Measurements from ENCODE around the gene SRL.

SRL gene

DNA sequence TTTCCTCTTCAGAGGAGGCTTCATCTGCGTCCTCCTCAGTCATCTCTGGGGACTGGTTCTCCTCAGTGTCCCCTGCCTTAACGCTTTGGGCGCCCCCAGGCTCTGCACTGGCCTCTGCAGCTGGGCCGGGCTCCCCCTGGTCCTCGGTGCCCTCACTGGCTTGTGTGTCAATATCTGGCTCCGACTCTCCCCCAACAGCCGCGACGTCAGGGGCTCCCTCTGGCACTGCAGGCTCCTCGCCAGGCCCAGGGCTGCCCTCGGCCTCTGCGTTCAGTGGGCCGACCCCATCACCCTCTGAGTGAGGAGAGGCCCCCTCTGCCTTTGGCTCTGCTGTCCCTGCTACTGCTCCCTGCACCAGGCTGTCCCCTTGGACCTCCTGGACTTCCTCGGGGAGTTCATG lies 34.7 kb downstream of the SRL start:
- DNase-seq (ENCODE audit: insufficient read length, low spot score), result no peak
- TF ChIP-seq, protein P1, sequence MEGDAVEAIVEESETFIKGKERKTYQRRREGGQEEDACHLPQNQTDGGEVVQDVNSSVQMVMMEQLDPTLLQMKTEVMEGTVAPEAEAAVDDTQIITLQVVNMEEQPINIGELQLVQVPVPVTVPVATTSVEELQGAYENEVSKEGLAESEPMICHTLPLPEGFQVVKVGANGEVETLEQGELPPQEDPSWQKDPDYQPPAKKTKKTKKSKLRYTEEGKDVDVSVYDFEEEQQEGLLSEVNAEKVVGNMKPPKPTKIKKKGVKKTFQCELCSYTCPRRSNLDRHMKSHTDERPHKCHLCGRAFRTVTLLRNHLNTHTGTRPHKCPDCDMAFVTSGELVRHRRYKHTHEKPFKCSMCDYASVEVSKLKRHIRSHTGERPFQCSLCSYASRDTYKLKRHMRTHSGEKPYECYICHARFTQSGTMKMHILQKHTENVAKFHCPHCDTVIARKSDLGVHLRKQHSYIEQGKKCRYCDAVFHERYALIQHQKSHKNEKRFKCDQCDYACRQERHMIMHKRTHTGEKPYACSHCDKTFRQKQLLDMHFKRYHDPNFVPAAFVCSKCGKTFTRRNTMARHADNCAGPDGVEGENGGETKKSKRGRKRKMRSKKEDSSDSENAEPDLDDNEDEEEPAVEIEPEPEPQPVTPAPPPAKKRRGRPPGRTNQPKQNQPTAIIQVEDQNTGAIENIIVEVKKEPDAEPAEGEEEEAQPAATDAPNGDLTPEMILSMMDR (IDR thresholded peaks at IDR 0.05; ENCODE audit: insufficient read depth, missing control alignments), result no peak
- no peak for FAIRE-seq

DNA sequence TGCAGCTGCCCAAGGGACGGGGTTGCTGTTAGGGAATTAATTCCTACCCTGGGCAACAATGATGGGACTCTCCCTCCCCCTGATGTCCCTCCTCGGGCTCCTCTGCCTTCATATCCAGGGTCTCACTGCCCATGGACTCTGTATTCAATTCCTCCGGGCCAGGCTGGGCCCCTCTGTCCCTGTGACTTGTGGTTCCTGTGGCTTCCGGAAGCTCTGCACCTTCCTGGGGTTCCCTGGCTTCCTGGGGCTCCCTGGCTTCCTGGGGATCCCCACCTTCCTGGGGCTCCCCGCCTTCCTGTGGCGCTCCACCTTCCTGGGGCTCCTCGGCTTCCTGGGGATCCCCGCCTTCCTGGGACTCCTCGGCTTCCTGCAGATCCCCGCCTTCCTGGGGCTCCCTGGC lies 35.2 kb downstream of the SRL start:
- no peak for FAIRE-seq
- no peak for DNase-seq (ENCODE audit: insufficient read length, low spot score)
- TF ChIP-seq, protein P1 (IDR thresholded peaks at IDR 0.05; ENCODE audit: insufficient read depth, missing control alignments), result no peak

DNA sequence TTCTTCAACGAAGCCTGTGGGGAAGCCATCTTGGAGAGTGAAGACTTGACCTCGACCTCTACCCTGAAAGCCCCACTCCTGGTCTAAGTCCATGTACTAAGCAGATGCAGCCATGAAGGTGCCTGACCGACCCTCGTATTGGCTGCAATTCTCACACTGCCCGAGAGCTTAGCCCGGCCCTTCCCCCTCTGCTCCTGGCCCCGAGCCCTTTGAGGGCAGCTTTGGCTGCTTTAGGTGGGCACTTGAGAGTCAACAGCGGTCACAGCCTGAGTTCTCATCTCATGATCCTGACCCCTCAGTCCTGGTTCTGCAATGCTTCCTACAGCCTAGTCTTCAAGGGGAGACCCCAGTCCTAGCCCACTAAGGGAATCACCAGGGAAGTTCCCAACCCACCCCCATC lies 35.9 kb downstream of the SRL start:
- no peak for DNase-seq (ENCODE audit: insufficient read length, low spot score)
- FAIRE-seq, result no peak
- TF ChIP-seq, protein P1 (IDR thresholded peaks at IDR 0.05; ENCODE audit: insufficient read depth, missing control alignments), result no peak

DNA sequence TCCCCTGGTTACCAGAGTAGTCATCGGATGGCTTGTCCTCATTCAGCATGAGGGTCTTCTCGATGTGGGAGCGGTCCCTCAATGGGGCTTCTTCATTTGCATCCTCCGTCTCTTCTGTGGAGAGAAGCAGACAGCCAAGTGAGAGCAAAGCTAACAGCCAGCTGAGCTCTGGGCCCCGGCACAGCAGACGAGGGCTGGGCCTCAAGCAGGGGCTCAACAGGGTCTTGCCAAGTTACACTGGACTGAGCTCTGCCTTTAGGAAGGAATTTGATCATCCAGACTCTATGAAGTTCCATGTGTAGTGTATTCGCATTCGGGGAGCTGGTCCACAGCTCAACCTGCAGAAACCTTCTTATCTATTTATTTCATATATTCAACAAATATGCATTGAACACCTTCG lies 37.4 kb downstream of the SRL start:
- FAIRE-seq, result no peak
- TF ChIP-seq, protein P1 (IDR thresholded peaks at IDR 0.05; ENCODE audit: insufficient read depth, missing control alignments), result no peak

DNA sequence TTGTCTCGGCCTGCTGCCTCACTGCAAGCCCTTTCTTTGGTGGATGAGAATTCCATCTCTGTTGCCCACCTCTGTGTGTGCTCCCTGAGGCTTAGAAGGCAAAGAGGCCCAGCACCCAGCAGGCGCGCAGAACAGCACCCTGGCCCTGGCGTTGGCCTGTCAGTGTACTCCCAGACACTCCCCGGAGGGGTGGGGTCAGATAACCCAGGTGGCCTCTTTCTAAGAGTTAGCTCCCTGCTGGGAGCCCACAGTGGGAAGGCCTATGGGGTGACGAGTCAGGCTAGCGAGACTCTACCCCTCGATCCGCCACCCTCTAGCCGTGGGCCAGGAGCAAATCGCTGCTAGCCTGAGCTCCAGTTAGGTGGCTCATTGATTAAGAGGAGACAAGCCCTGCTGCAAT lies 38.1 kb downstream of the SRL start:
- TF ChIP-seq, protein P1 (IDR thresholded peaks at IDR 0.05; ENCODE audit: insufficient read depth, missing control alignments), result no peak
- no peak for DNase-seq (ENCODE audit: insufficient read length, low spot score)
- FAIRE-seq, result no peak

More for the DNA sequence above, 37.4 kb downstream of the SRL start:
- no peak for DNase-seq (ENCODE audit: insufficient read length, low spot score)

DNA sequence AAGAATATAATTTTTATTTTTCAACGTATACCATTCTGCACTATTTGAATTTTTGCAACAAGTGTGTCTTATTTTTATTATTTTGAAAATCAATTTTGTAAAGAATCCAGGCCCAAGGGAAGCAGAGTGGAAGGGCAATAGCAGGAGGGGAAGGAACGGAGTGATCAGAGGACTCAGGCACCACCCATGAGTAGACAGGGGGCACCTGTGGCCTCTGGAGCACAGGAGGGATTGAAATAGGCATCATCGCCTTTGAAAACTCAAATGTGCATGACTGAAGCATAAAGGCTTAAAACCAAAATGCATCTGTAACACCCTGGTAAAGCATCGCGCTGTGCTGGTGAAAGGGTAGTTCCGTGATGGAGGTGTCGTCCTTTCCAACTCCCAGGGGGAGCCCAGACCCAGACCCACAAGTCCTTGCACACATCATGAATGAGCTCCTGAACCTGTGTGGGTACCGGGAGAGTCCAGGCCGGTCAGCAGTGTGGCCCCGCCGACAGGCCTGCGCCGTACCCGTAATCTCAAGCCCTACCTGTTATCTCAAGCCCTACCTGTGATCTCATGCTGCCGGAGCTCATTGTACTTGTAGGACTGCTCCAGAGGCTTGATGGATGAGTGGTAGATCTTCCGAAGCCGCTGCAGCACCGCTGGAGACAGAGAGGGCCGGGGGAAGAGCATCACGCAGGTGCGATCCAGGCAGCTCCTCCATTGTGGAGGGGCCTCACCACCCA lies 39.1 kb downstream of the SRL start:
- TF ChIP-seq, protein P1 (IDR thresholded peaks at IDR 0.05; ENCODE audit: insufficient read depth, missing control alignments), result no peak
- FAIRE-seq, result no peak
- no peak for DNase-seq (ENCODE audit: insufficient read length, low spot score)

DNA sequence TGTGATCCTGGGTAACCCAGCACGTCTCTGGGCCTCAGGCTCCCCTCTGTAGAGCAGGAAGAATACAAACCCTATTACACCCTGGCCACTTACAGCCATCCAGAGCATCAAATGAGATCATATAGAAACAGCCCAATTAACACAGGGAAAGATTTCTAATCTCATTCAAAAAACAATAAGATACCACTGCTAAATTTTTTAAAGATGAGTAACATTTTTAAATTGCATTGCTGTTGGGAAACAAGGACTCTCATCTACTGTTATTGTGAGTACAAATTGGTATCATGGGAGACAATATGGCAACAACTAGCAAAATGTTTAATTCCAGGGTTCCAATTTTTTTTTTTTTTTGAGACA lies 41.1 kb downstream of the SRL start:
- TF ChIP-seq, protein P1 (IDR thresholded peaks at IDR 0.05; ENCODE audit: insufficient read depth, missing control alignments), result no peak
- no peak for DNase-seq (ENCODE audit: insufficient read length, low spot score)
- no peak for FAIRE-seq
